Measurements from ENCODE around the gene BAX. TPM values are rescaled to one million over a fixed set of nuclear protein-coding genes. Genes with fewer than 3 reads are reported as not detected.
A peak's percentile ranks its signal among the peaks of the same experiment; 100 is the strongest.

The BAX gene
- total and polyA plus RNA-seq, 12 donors = 18.1 to 79.0 (median 48.8) TPM

GRCh38 chr19:48964205-48965039, 9.7 kb downstream of the BAX start:
- no peaks in the 10 kb centered on the region for H3K9me3 ChIP-seq (replicated peaks in 1 of 3)
- no peaks in the 10 kb centered on the region for H3K27me3 ChIP-seq
- H3K4me1 ChIP-seq (replicated peaks in 1 of 2) = peaks cover 31 to 34% of the 10 kb centered on the region in 2 donors
- 32 to 38% (median 36%) methylated on average over 13 to 19 of the region's 19 CpGs for WGBS, 4 donors
- peak in 2 of 7 donors; percentile 50 to 79 for DNase-seq
- H3K4me3 ChIP-seq = peak overlapping the region in 2 of 4 donors; percentile 51 to 94
- intact Hi-C loops (cut with DNase I) = loop anchor here (5.0 to 10.0 kb wide), 2 partner anchors 90 to 127 kb away; partner anchors contain the start of genes HSD17B14 (in 1 of the 2) and PPP1R15A (in 1 of the 2)
- peak overlapping the region; percentile 62 to 96 (median 85) for H3K27ac ChIP-seq
- TF ChIP-seq CTCF (IDR thresholded peaks at IDR 0.05) (no peak), POLR2A (IDR thresholded peaks at IDR 0.05) (no peak)
- H3K36me3 ChIP-seq (replicated peaks in 1 of 2) = peaks cover 0 to 30% of the 10 kb centered on the region in 2 donors

GRCh38 chr19:48965040-48965805, 10.5 kb downstream of the BAX start, which contains the start of gene FTL:
Gene FTL (plus strand): TSS chr19:48965309. CDS start chr19:48965508, 199 bp downstream.
- H3K27ac ChIP-seq = peak within 1 kb of the TSS; percentile 71 to 96 (median 85)
- intact Hi-C loops (cut with DNase I) = loop anchor here (5.0 to 10.0 kb wide), 2 partner anchors 90 to 128 kb away; partner anchors contain the start of genes HSD17B14 (in 1 of the 2) and PPP1R15A (in 1 of the 2)
- H3K36me3 ChIP-seq (replicated peaks in 1 of 2) = peaks cover 0 to 37% of the 10 kb centered on the region in 2 donors
- peaks cover 31 to 34% of the 10 kb centered on the region in 2 donors for H3K4me1 ChIP-seq (replicated peaks in 1 of 2)
- peak; percentile 98 to 99 (median 98) for DNase-seq
- no peaks in the 10 kb centered on the region for H3K9me3 ChIP-seq (replicated peaks in 1 of 3)
- H3K4me3 ChIP-seq = peak within 1 kb of the TSS; percentile 36 to 94 (median 58)
- H3K27me3 ChIP-seq = no peaks in the 10 kb centered on the region
- TF ChIP-seq CTCF (IDR thresholded peaks at IDR 0.05) (no peak), POLR2A (IDR thresholded peaks at IDR 0.05) (peak; percentile 100)
- WGBS, 4 donors = 0 to 1% (median 1%) methylated on average over 25 to 52 of the region's 52 CpGs

- H3K4me1 ChIP-seq (replicated peaks in 1 of 2) = peaks cover 31 to 34% of the 10 kb centered on the region in 2 donors
- intact Hi-C loops (cut with DNase I) = loop anchor here (5.0 to 10.0 kb wide), 2 partner anchors 91 to 129 kb away; partner anchors contain the start of genes HSD17B14 (in 1 of the 2) and PPP1R15A (in 1 of the 2)
- DNase-seq = peak; percentile 86 to 96 (median 90)
- H3K36me3 ChIP-seq (replicated peaks in 1 of 2) = peaks cover 0 to 43% of the 10 kb centered on the region in 2 donors
- peak overlapping the region; percentile 53 to 96 (median 77) for H3K27ac ChIP-seq
- TF ChIP-seq POLR2A (IDR thresholded peaks at IDR 0.05) (no peak), CTCF (IDR thresholded peaks at IDR 0.05) (peak in 1 of 6 experiments; percentile 4)
- H3K9me3 ChIP-seq (replicated peaks in 1 of 3) = no peaks in the 10 kb centered on the region
- no peaks in the 10 kb centered on the region for H3K27me3 ChIP-seq
- H3K4me3 ChIP-seq = peak overlapping the region; percentile 36 to 94 (median 58)
- WGBS, 4 donors = 11 to 17% (median 14%) methylated on average over 21 to 36 of the region's 36 CpGs
Observed at GRCh38 chr19:48965806-48966540, 11.3 kb downstream of the BAX start.

All from adrenal gland (tissue), 12 donors.